Sigmoid colon (tissue), 4 donors: ENCODE measurements around the gene BORCS8.
"Not testable (repeated sequence)": the region's sequence is repeated elsewhere in the genome, so short reads cannot be mapped to it uniquely, and the experiment has no call there.

Experiments
- CTCF ChIP-seq, 4 experiments: fragments of 450-650 bp in 3 of 4; fragments of 200-600 bp in 1 of 4; IDR thresholded peaks; one replicate each; pipeline ENCODE4 v1.5.1; 2016 to 2019; ENCODE audit warnings: antibody characterized with exemption in 4 of 4, mild to moderate bottlenecking in 3 of 4, moderate library complexity in 2 of 4
- POLR2A ChIP-seq, 2 donors: fragments of 450-650 bp; IDR thresholded peaks; one replicate each; pipeline ENCODE4 v1.6.1; 2016; ENCODE audit warnings: antibody characterized with exemption in 2 of 2, mild to moderate bottlenecking in 2 of 2, moderate library complexity in 2 of 2
- POLR2AphosphoS5 ChIP-seq, 4 donors: sonication (generic); formaldehyde crosslinking; IDR thresholded peaks; one replicate each; pipeline ENCODE4 v1.6.1; 2017; ENCODE audit warnings: antibody characterized with exemption in 4 of 4

- TF ChIP-seq POLR2A, CTCF, POLR2AphosphoS5 (IDR thresholded peaks at IDR 0.05): not testable (repeated sequence)
Observed at GRCh38 chr19:19148504-19148903, 43.4 kb downstream of the BORCS8 start.
